ENCODE measurements around the gene FOXO4.

The FOXO4 gene

GRCh38 chrX:71105628-71106027 lies 10.0 kb downstream of the FOXO4 start:
- H3K4me2 ChIP-seq: no peak overlapping the region
- H3K79me2 ChIP-seq (ENCODE audit: insufficient read depth, low read depth): peaks cover 16% of the 10 kb centered on the region
- no peak overlapping the region for H3K9ac ChIP-seq
- H3K4me3 ChIP-seq (IDR thresholded peaks at IDR 0.05; ENCODE audit: insufficient read depth, low read depth, low read length): no peak overlapping the region
- H3K36me3 ChIP-seq (ENCODE audit: insufficient read depth): no peaks in the 10 kb centered on the region
- H4K20me1 ChIP-seq (ENCODE audit: insufficient read depth): no peaks in the 10 kb centered on the region
- H2AFZ ChIP-seq (ENCODE audit: low read depth): no peak overlapping the region
- H3K27ac ChIP-seq: no peak overlapping the region
- no peak for TF ChIP-seq CTCF (conservative IDR thresholded peaks at IDR 0.05; ENCODE audit: low read depth, low read length)
- peaks cover 49% of the 10 kb centered on the region for H3K4me1 ChIP-seq (ENCODE audit: low read depth, poor library complexity, severe bottlenecking)
- H3K27me3 ChIP-seq (ENCODE audit: insufficient read depth, low read depth): no peaks in the 10 kb centered on the region

- Histone ChIP-seq H2AFZ (ENCODE audit: low read depth) (no peak within 1 kb of the TSS), H3K4me1 (ENCODE audit: low read depth, poor library complexity, severe bottlenecking) (peaks cover 50% of the 10 kb centered on the region), H3K9ac (no peak within 1 kb of the TSS), H3K4me3 (IDR thresholded peaks at IDR 0.05; ENCODE audit: insufficient read depth, low read depth, low read length) (no peak within 1 kb of the TSS), H3K4me2 (no peak within 1 kb of the TSS), H3K36me3 (ENCODE audit: insufficient read depth) (no peaks in the 10 kb centered on the region), H3K27me3 (ENCODE audit: insufficient read depth, low read depth) (no peaks in the 10 kb centered on the region), H3K27ac (no peak within 1 kb of the TSS), H3K79me2 (ENCODE audit: insufficient read depth, low read depth) (peaks cover 24% of the 10 kb centered on the region), H4K20me1 (ENCODE audit: insufficient read depth) (no peaks in the 10 kb centered on the region)
- no peak for TF ChIP-seq CTCF (conservative IDR thresholded peaks at IDR 0.05; ENCODE audit: low read depth, low read length)
Observed at GRCh38 chrX:71106427-71106826, 10.8 kb downstream of the FOXO4 start, which contains the start of gene CXorf65. Gene CXorf65, minus strand, starts transcription at chrX:71106740. Its CDS starts 184 bp downstream, at chrX:71106556.

GRCh38 chrX:71107245-71107644 lies 11.6 kb downstream of the FOXO4 start:
- Histone ChIP-seq H3K4me2 (no peak overlapping the region), H2AFZ (ENCODE audit: low read depth) (no peak overlapping the region), H3K4me3 (IDR thresholded peaks at IDR 0.05; ENCODE audit: insufficient read depth, low read depth, low read length) (no peak overlapping the region), H4K20me1 (ENCODE audit: insufficient read depth) (no peaks in the 10 kb centered on the region), H3K36me3 (ENCODE audit: insufficient read depth) (no peaks in the 10 kb centered on the region), H3K9ac (no peak overlapping the region), H3K79me2 (ENCODE audit: insufficient read depth, low read depth) (peaks cover 25% of the 10 kb centered on the region), H3K27me3 (ENCODE audit: insufficient read depth, low read depth) (no peaks in the 10 kb centered on the region), H3K27ac (no peak overlapping the region), H3K4me1 (ENCODE audit: low read depth, poor library complexity, severe bottlenecking) (peaks cover 51% of the 10 kb centered on the region)
- TF ChIP-seq CTCF (conservative IDR thresholded peaks at IDR 0.05; ENCODE audit: low read depth, low read length): no peak

GRCh38 chrX:71107762-71108360 lies 12.2 kb downstream of the FOXO4 start:
- Histone ChIP-seq H3K9ac (no peak overlapping the region), H3K79me2 (ENCODE audit: insufficient read depth, low read depth) (peaks cover 25% of the 10 kb centered on the region), H3K4me2 (no peak overlapping the region)

More at GRCh38 chrX:71107762-71108360, 12.2 kb downstream of the FOXO4 start:
- no peak overlapping the region for H3K4me3 ChIP-seq (IDR thresholded peaks at IDR 0.05; ENCODE audit: insufficient read depth, low read depth, low read length)
- peaks cover 52% of the 10 kb centered on the region for H3K4me1 ChIP-seq (ENCODE audit: low read depth, poor library complexity, severe bottlenecking)
- no peaks in the 10 kb centered on the region for H4K20me1 ChIP-seq (ENCODE audit: insufficient read depth)
- no peaks in the 10 kb centered on the region for H3K36me3 ChIP-seq (ENCODE audit: insufficient read depth)
- no peak for TF ChIP-seq CTCF (conservative IDR thresholded peaks at IDR 0.05; ENCODE audit: low read depth, low read length)
- H3K27ac ChIP-seq: no peak overlapping the region
- no peak overlapping the region for H2AFZ ChIP-seq (ENCODE audit: low read depth)
- H3K27me3 ChIP-seq (ENCODE audit: insufficient read depth, low read depth): no peaks in the 10 kb centered on the region

Measured in KMS-11 (cell line).